IMR-90 (cell line): ENCODE measurements around the gene TMEM86B. TPM values are rescaled to one million over a fixed set of nuclear protein-coding genes. Genes with fewer than 3 reads are reported as not detected.
A peak's percentile ranks its signal among the peaks of the same experiment; 100 is the strongest.

Experiments used
- ATAC-seq: fragments of 200-7000 bp; cut with Tn5 transposase; 2 replicates; pipeline ENCODE4 v1.9.1; 2020; ENCODE audit warnings: low read depth, mild to moderate bottlenecking, moderate library complexity
- BruUV-seq: library from RNA; stranded (reverse); fragments of 400-500 nt; replicated peaks from 2 replicates; lab custom pipeline; 2021; lab: Mats Ljungman, UMichigan
- CTCF ChIA-PET: fragments of 300-600 bp; formaldehyde crosslinking; extraction: SDS; loops from one replicate; lab custom pipeline; 2021; ENCODE audit warnings: antibody characterized with exemption; lab: Yijun Ruan, JAX
- POLR2A ChIA-PET: fragments of 300-600 bp; sonication (Branson Sonifier 250); formaldehyde crosslinking; loops from one replicate; lab custom pipeline; 2022; ENCODE audit warnings: antibody characterized with exemption; ENCODE audit not compliant: unreplicated experiment; lab: Charles Lee
- DNase-seq: peaks from one replicate; pipeline ENCODE4 v3.0.0; 2013
- H2AFZ ChIP-seq: replicated peaks from 2 replicates; pipeline ENCODE3; 2013; ENCODE audit warnings: low read length, mild to moderate bottlenecking; ENCODE audit not compliant: poor library complexity
- H2AK5ac ChIP-seq: 2 replicates; pipeline ENCODE4 v1.6.1; 2013; ENCODE audit warnings: low read depth, low read length, inconsistent platforms
- H2AK9ac ChIP-seq: replicated peaks from 2 replicates; pipeline ENCODE3; 2013; ENCODE audit warnings: mild to moderate bottlenecking, low read depth, low read length, moderate library complexity; ENCODE audit not compliant: poor library complexity
- H2BK120ac ChIP-seq: 2 replicates; pipeline ENCODE4 v1.6.1; 2013; ENCODE audit warnings: low read depth, low read length, inconsistent platforms
- H2BK15ac ChIP-seq: 3 replicates; pipeline ENCODE4 v1.6.1; 2013; ENCODE audit warnings: low read depth, low read length, inconsistent platforms
- H2BK20ac ChIP-seq: 2 replicates; pipeline ENCODE4 v1.6.1; 2013; ENCODE audit warnings: low read depth, mild to moderate bottlenecking, inconsistent platforms, low read length, moderate library complexity
- H2BK5ac ChIP-seq: 2 replicates; pipeline ENCODE4 v1.6.1; 2013; ENCODE audit warnings: mild to moderate bottlenecking, low read depth, low read length, inconsistent platforms; ENCODE audit not compliant: poor library complexity, severe bottlenecking
- H3K14ac ChIP-seq: replicated peaks from 2 replicates; pipeline ENCODE4 v1.6.1; 2013; ENCODE audit warnings: low read depth, low read length, inconsistent platforms
- H3K18ac ChIP-seq: 2 replicates; pipeline ENCODE4 v1.6.1; 2013; ENCODE audit warnings: low read depth, low read length, control low read depth
- H3K23ac ChIP-seq: 2 replicates; pipeline ENCODE4 v1.6.1; 2013; ENCODE audit warnings: low read depth, low read length, inconsistent platforms
- H3K27ac ChIP-seq: 2 replicates; pipeline ENCODE4 v1.5.1; 2013; ENCODE audit warnings: mild to moderate bottlenecking, control low read depth, low read length; ENCODE audit not compliant: insufficient read depth
- H3K27me3 ChIP-seq: 2 replicates; pipeline ENCODE4 v1.6.1; 2013; ENCODE audit warnings: low read length; ENCODE audit not compliant: control insufficient read depth, insufficient read depth
- H3K36me3 ChIP-seq: 2 replicates; pipeline ENCODE4 v1.6.1; 2013; ENCODE audit warnings: low read length, mixed read lengths; ENCODE audit not compliant: control insufficient read depth, insufficient read depth
- H3K4ac ChIP-seq: 2 replicates; pipeline ENCODE4 v1.6.1; 2013; ENCODE audit warnings: low read depth, low read length, inconsistent platforms
- H3K4me1 ChIP-seq: 2 replicates; pipeline ENCODE4 v1.6.1; 2013; ENCODE audit warnings: low read length, mixed read lengths; ENCODE audit not compliant: control insufficient read depth, insufficient read depth
- H3K4me2 ChIP-seq: 2 replicates; pipeline ENCODE4 v1.6.1; 2013; ENCODE audit warnings: low read depth, mild to moderate bottlenecking, control low read depth, low read length, moderate library complexity
- H3K4me3 ChIP-seq: 2 replicates; pipeline ENCODE4 v1.5.1; 2013; ENCODE audit warnings: low read depth, mild to moderate bottlenecking, control low read depth, low read length, moderate library complexity; ENCODE audit not compliant: insufficient read depth
- H3K56ac ChIP-seq: 2 replicates; pipeline ENCODE4 v1.6.1; 2013; ENCODE audit warnings: low read length, inconsistent platforms; ENCODE audit not compliant: insufficient read depth; ENCODE audit errors: extremely low read depth
- H3K79me1 ChIP-seq, 2 experiments: 2 replicates each; pipeline ENCODE4 v1.6.1; 2013; ENCODE audit warnings: low read length in 2 of 2, inconsistent platforms in 1 of 2, low read depth in 1 of 2
- H3K9ac ChIP-seq: 2 replicates; pipeline ENCODE4 v1.6.1; 2013; ENCODE audit warnings: low read depth, low read length, control low read depth
- H3K9me1 ChIP-seq: 2 replicates; pipeline ENCODE4 v1.6.1; 2013; ENCODE audit warnings: low read length, inconsistent platforms; ENCODE audit not compliant: insufficient read depth
- H3K9me3 ChIP-seq: 2 replicates; pipeline ENCODE4 v1.6.1; 2013; ENCODE audit warnings: low read length; ENCODE audit not compliant: control insufficient read depth, insufficient read depth
- H4K20me1 ChIP-seq: 2 replicates; pipeline ENCODE4 v1.6.1; 2013; ENCODE audit warnings: low read length, inconsistent platforms; ENCODE audit not compliant: insufficient read depth
- H4K5ac ChIP-seq: 2 replicates; pipeline ENCODE4 v1.6.1; 2013; ENCODE audit warnings: mild to moderate bottlenecking, low read depth, low read length, control low read depth
- H4K8ac ChIP-seq, 2 experiments: 2 replicates each; pipeline ENCODE4 v1.6.1; 2013; ENCODE audit warnings: low read depth in 2 of 2, low read length in 2 of 2, control low read depth in 1 of 2, inconsistent platforms in 1 of 2
- H4K91ac ChIP-seq: 2 replicates; pipeline ENCODE4 v1.6.1; 2013; ENCODE audit warnings: low read depth, low read length, inconsistent platforms; ENCODE audit not compliant: insufficient read depth
- BHLHE40 ChIP-seq: fragments of 150-350 bp; IDR thresholded peaks from 2 replicates; pipeline ENCODE4 v1.6.1; 2016; ENCODE audit warnings: mild to moderate bottlenecking, low read depth, low read length
- CEBPB ChIP-seq: IDR thresholded peaks from 2 replicates; pipeline ENCODE4 v1.6.1; 2012; ENCODE audit warnings: low read depth, low read length, improper control_type of control experiment
- CHD1 ChIP-seq: IDR thresholded peaks from 2 replicates; pipeline ENCODE4 v1.6.1; 2012; ENCODE audit warnings: low read depth, low read length, improper control_type of control experiment
- ELK1 ChIP-seq: fragments of 150-350 bp; IDR thresholded peaks from 2 replicates; pipeline ENCODE4 v1.6.1; 2016; ENCODE audit warnings: low read depth, mild to moderate bottlenecking, low read length, moderate library complexity, borderline replicate concordance
- FOS ChIP-seq: fragments of 150-350 bp; IDR thresholded peaks from 2 replicates; pipeline ENCODE4 v1.6.1; 2016; ENCODE audit warnings: low read depth, low read length
- MAFK ChIP-seq: IDR thresholded peaks from 2 replicates; pipeline ENCODE4 v1.6.1; 2012; ENCODE audit warnings: low read depth, low read length, improper control_type of control experiment
- MXI1 ChIP-seq: IDR thresholded peaks from 2 replicates; pipeline ENCODE4 v1.6.1; 2012; ENCODE audit warnings: low read depth, mild to moderate bottlenecking, low read length, moderate library complexity, borderline replicate concordance
- NFE2L2 ChIP-seq: fragments of 150-350 bp; IDR thresholded peaks from 2 replicates; pipeline ENCODE4 v1.6.1; 2016; ENCODE audit warnings: low read depth, mild to moderate bottlenecking, low read length
- POLR2A ChIP-seq: IDR thresholded peaks from 2 replicates; pipeline ENCODE4 v1.6.1; 2012; ENCODE audit warnings: mild to moderate bottlenecking, low read depth, low read length
- RAD21 ChIP-seq: IDR thresholded peaks from 2 replicates; pipeline ENCODE4 v1.6.1; 2012; ENCODE audit warnings: low read length, improper control_type of control experiment
- RCOR1 ChIP-seq: IDR thresholded peaks from 2 replicates; pipeline ENCODE4 v1.6.1; 2012; ENCODE audit warnings: mild to moderate bottlenecking, low read length, improper control_type of control experiment; ENCODE audit not compliant: insufficient replicate concordance
- RFX5 ChIP-seq: IDR thresholded peaks from 2 replicates; pipeline ENCODE4 v1.8.0; 2012; ENCODE audit warnings: low read depth, mild to moderate bottlenecking, low read length, moderate library complexity
- SMC3 ChIP-seq: fragments of 150-350 bp; IDR thresholded peaks from 2 replicates; pipeline ENCODE4 v1.6.1; 2016; ENCODE audit warnings: low read depth, mild to moderate bottlenecking, antibody characterized with exemption, low read length, moderate library complexity
- USF2 ChIP-seq: fragments of 150-350 bp; IDR thresholded peaks from 2 replicates; pipeline ENCODE4 v1.6.1; 2017; ENCODE audit warnings: mild to moderate bottlenecking, antibody characterized with exemption, low read length, low read depth
- WGBS, 2 experiments: methylation state at CpG; one replicate each; pipeline versions ENCODE4 v1.1.5 to v1.1.7; 2013; ENCODE audit warnings: missing lambda C conversion rate in 2 of 2; ENCODE audit not compliant: insufficient read length in 1 of 2; ENCODE audit errors: extremely low coverage in 2 of 2; 5-methylcytosine and 5-hydroxymethylcytosine counted together
- dilution Hi-C: fragments of 300-500 bp; cut with HindIII; formaldehyde crosslinking; loops from one replicate; pipeline ENCODE4 v1.14.3; 2018; ENCODE audit warnings: low sequenced_read_pairs; ENCODE audit not compliant: unreplicated experiment
- in situ Hi-C: fragments of 300-500 bp; cut with MboI; formaldehyde crosslinking; loops from 3 replicates; pipeline ENCODE4 v1.14.3; 2019; ENCODE audit warnings: low sequenced_read_pairs, inconsistent platforms, mixed read lengths
- intact Hi-C: fragments of 100-400 bp; cut with micrococcal nuclease; formaldehyde crosslinking; loops from 2 replicates; pipeline ENCODE4 v1.10.0; 2022
- polyA plus RNA-seq, 3 experiments: library from polyadenylated mRNA; depleted of rRNA; stranded (reverse); fragments of >200 nt; gene quantifications; 2 replicates each; pipeline ENCODE4 v1.2.3, GENCODE V29; 2012; ENCODE audit warnings: low replicate concordance in 1 of 3
- total RNA-seq: library from RNA; depleted of rRNA; stranded (reverse); fragments of >200 nt; gene quantifications from 2 replicates; pipeline ENCODE4 v1.2.3, GENCODE V29; 2012
- TF ChIP-seq, protein P1 (sequence below): conservative IDR thresholded peaks from 2 replicates; pipeline ENCODE4 v1.5.1; 2012; ENCODE audit warnings: mild to moderate bottlenecking, low read depth, low read length, improper control_type of control experiment

The TMEM86B gene
- total and polyA plus RNA-seq, 2 of the 4 experiments (the other 2 are of a cell fraction) = 0.18 to 2.4 TPM

DNA sequence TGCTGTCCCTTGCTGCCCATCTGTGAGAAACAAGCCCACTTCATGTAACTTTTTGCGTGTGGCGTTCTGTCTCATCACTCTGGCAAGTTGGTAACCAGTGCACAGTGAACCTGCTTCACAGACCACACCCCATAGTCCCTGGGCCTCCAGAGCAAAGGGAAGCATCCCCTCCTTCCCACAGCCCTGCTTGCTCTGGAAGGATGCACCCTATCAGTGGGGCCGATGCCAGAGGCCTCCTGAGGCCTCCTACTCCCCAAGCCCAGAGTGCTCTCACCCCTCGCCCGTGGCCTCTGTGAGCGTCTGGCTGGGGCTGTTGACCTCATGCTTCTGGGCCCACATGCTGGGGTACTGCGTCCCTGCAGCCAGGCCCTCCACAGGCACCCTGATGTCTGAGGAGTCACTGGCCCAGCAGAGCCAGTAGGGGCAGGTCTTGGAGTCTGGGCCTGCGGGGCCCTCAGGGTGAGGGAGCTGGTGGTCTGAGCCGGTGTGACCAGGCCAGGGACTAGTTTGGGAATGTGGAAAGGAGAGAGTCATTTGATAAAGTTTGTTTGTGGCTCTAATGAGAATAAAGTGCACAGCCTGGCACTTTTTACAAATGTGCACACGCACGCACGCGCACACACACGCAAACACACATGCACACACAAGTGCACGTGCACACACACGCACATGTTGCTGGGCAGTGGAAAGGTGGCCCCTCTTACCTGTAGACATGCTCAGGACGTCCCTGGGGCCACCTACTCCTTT, 5.1 kb downstream of the TMEM86B start:
- intact Hi-C loops = no loop called here
- Histone ChIP-seq H2BK120ac (no peak overlapping the region), H2BK20ac (no peak overlapping the region), H2AK9ac (peak overlapping the region; percentile 48), H3K9me1 (0 out of 2 replicates have a peak, but pooled peaks cover 6% of the 10 kb centered on the region), H3K56ac (no peak overlapping the region), H3K4ac (no peak overlapping the region), H3K79me1 (no peaks in the 10 kb centered on the region), H3K27me3 (no peaks in the 10 kb centered on the region), H3K9ac (no peak overlapping the region), H3K9me3 (no peaks in the 10 kb centered on the region), H3K4me3 (no peak overlapping the region), H3K4me2 (no peak overlapping the region), H3K18ac (no peak overlapping the region), H4K8ac (no peak overlapping the region), H3K14ac (no peak overlapping the region), H3K27ac (no peak overlapping the region), H2BK15ac (no peak overlapping the region), H2AK5ac (no peak overlapping the region), H3K23ac (no peak overlapping the region), H4K5ac (no peak overlapping the region), H3K4me1 (no peaks in the 10 kb centered on the region), H3K36me3 (peaks cover 14% of the 10 kb centered on the region), H2BK5ac (no peak overlapping the region), H2AFZ (no peak overlapping the region), H4K91ac (no peak overlapping the region), H4K20me1 (peaks cover 11% of the 10 kb centered on the region)
- POLR2A ChIA-PET = no interaction called here
- CTCF ChIA-PET = no interaction called here
- no TSS peak for BruUV-seq
- ATAC-seq = no peak; the same call in 1 of the 2 replicates
- 91% methylated on average over 6 of the region's 17 CpGs; no CpG with 5 or more reads in 1 of the 2 experiments for WGBS, 2 experiments
- DNase-seq = no peak
- in situ Hi-C loops = loop anchor here (5.0 kb wide), 1 partner anchor 34 kb away; the partner anchor contains the start of gene PPP6R1
- dilution Hi-C loops = no loop called here
- TF ChIP-seq MXI1 (no peak), NFE2L2 (no peak), RFX5 (no peak), RAD21 (no peak), FOS (no peak), MAFK (no peak), BHLHE40 (no peak), CEBPB (no peak), CHD1 (no peak), SMC3 (no peak), ELK1 (no peak), USF2 (no peak), RCOR1 (no peak), POLR2A (no peak)
- TF ChIP-seq, protein P1, sequence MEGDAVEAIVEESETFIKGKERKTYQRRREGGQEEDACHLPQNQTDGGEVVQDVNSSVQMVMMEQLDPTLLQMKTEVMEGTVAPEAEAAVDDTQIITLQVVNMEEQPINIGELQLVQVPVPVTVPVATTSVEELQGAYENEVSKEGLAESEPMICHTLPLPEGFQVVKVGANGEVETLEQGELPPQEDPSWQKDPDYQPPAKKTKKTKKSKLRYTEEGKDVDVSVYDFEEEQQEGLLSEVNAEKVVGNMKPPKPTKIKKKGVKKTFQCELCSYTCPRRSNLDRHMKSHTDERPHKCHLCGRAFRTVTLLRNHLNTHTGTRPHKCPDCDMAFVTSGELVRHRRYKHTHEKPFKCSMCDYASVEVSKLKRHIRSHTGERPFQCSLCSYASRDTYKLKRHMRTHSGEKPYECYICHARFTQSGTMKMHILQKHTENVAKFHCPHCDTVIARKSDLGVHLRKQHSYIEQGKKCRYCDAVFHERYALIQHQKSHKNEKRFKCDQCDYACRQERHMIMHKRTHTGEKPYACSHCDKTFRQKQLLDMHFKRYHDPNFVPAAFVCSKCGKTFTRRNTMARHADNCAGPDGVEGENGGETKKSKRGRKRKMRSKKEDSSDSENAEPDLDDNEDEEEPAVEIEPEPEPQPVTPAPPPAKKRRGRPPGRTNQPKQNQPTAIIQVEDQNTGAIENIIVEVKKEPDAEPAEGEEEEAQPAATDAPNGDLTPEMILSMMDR = no peak
